ENCODE data around the gene METAP2.

GRCh38 chr12:95548056-95548538 lies 74.1 kb downstream of the METAP2 start:
- TF ChIP-seq CTCF (IDR thresholded peaks at IDR 0.05) = no peak
- TF ChIP-seq REST (IDR thresholded peaks at IDR 0.05; ENCODE audit: insufficient read depth in 1 of 2, low read depth in 2 of 2, low read length in 1 of 2) = no peak
- no peak for TF ChIP-seq TCF7L2 (IDR thresholded peaks at IDR 0.05; ENCODE audit: low read depth, low read length)

Measured in Panc1 (cell line).